ENCODE data around the gene LGALS4.
"Not testable (repeated sequence)": the region's sequence is repeated elsewhere in the genome, so short reads cannot be mapped to it uniquely, and the experiment has no call there.

Gene LGALS4

DNA sequence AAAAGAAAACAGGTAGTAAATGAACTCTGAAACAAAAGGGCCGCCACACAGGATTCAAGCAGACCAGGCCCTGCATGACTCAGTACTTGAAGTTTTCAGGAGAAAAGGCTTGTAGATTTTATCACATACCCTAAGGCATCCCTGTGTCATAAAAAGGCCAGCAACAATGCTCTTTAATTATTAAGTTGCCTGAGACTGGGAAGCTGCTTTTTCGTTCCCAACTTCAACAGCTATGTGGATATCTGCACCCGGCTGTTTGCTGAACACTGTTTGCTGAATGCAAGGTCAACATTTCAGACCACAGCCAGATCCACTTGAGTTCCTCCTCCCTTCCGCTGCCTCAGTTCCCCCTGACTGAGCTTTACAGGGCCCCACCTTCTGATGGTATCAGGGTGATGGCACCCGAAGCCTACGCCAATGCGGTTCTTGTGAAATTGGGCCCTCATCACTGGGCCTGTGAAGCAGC is 24.9 kb upstream of the LGALS4 start:
- Mint-ChIP-seq H3K4me3 (no peak overlapping the region), H3K27me3 (no peaks in the 10 kb centered on the region), H3K4me1 (ENCODE audit: low read depth) (peaks cover 46% of the 10 kb centered on the region), H3K9me3 (no peaks in the 10 kb centered on the region), H3K27ac (peak overlapping the region; percentile 84), H3K36me3 (ENCODE audit: low read depth) (peaks cover 75% of the 10 kb centered on the region)

DNA sequence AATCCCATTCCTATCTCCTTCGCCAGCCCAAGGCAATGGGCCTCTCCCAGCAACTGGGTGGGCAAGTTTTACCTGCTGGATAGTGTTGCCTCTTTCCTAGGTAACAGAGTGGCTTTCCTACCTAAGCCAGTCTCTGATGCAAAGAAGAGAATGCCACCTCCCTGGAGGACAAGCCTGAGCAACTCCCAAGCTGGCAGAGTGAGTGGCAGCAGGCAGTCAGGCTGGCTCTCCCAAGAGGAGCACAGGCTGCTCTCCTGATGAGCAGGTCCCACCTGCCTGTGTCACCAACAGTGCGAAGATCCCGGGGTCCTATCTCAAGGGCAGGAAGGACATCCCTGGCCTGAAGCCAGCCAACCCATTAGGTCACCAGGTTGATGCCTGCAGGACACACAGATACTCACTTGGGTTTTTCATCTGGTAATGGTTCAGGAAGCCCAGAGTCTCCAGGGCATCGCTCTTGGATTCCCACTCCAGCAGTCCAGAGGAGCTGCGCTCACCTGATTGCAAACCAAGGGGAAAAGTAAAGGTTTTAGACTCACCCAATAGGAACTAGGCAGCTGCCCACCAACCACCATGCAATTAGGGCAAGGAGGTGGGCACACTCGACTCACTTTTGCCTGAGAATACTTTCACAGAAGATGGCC is 24.4 kb upstream of the LGALS4 start:
- Mint-ChIP-seq H3K27me3 (no peaks in the 10 kb centered on the region), H3K27ac (peak overlapping the region; percentile 84), H3K4me3 (no peak overlapping the region), H3K4me1 (ENCODE audit: low read depth) (peaks cover 45% of the 10 kb centered on the region), H3K36me3 (ENCODE audit: low read depth) (peaks cover 69% of the 10 kb centered on the region), H3K9me3 (no peaks in the 10 kb centered on the region)

DNA sequence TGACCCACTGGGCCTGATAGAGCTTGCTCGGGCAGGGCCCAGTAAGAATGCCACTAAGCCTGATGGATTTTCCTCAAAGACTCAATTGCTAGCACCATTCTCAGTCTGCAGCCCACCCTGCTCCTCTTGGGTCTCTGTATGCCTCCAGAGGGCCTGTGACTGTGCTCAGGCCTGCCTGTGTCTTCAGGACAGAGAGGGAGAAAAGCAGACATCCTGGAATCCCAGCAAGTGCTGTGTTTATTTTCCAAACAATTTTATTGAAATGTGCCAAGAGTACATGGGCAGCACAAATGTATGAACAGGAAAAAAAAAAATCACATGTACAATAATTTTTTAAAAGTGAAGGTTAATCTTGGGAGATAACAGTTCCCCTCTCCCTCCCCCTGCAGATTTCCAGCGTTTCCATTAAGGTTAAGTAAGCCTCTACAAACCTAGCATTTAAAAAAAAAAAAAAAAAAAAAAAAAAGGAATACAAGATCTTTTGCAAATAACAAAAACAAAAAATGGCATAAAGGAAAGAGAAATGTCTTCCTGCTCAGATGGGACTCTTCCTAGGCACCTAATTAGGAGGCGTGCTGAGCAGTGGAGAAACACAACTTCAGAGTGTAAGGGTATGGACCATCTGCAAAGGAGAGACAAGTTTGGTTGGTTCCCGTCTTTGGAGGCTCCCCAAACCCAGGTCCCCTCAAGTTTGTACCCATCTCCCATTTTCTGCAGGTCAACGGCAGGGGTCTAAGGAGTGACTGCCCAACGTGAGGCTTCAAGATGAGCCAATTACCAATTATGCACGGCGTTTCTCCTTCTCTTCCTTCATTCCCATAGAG is 23.6 kb upstream of the LGALS4 start:
- H3K4me1 Mint-ChIP-seq (ENCODE audit: low read depth): peaks cover 42% of the 10 kb centered on the region
- peaks cover 62% of the 10 kb centered on the region for H3K36me3 Mint-ChIP-seq (ENCODE audit: low read depth)
- H3K4me3 Mint-ChIP-seq: no peak overlapping the region
- H3K27ac Mint-ChIP-seq: peak overlapping the region; percentile 49
- H3K27me3 Mint-ChIP-seq: no peaks in the 10 kb centered on the region
- no peaks in the 10 kb centered on the region for H3K9me3 Mint-ChIP-seq

DNA sequence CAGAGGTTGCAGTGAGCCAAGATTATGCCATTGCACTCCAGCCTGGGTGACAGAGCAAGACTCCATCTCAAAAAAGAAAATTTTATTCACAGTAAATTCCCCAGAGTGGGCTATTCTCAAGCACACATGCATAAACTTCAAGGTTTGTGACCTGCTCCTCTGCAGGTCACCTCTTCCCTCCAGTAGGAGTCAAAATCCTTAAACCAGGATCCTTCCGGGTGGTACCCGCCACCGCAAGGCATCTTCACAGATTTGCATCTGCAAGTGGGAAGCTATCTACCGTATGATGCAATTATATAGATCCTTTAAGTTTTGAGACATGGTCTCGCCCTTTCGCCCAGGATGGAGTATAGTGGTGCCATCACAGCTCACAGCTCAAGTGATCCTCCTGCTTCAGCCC is 21.8 kb upstream of the LGALS4 start:
- Mint-ChIP-seq H3K36me3 (ENCODE audit: low read depth) (peaks cover 57% of the 10 kb centered on the region), H3K9me3 (no peaks in the 10 kb centered on the region), H3K27me3 (no peaks in the 10 kb centered on the region), H3K27ac (no peak overlapping the region), H3K4me1 (ENCODE audit: low read depth) (peaks cover 39% of the 10 kb centered on the region), H3K4me3 (no peak overlapping the region)

DNA sequence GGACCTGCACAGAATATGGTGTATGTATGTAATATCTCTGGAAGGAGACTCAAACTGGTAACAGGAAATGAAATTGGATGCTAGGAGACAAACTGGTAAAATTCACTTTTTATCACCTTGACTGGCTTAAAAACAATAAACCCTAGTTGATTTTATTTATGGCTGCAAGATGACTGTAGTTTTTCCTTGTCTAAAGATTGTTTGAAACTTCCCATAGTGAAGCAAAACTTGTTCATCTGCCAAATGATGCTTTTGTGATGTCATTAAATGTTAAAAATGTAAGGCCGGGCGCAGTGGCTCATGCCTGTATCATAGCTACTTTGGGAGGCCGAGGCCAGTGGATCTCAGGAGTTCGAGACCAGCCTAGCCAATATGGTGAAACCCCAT is 21.4 kb upstream of the LGALS4 start:
- Mint-ChIP-seq H3K27ac (no peak overlapping the region), H3K4me3 (no peak overlapping the region), H3K9me3 (no peaks in the 10 kb centered on the region), H3K4me1 (ENCODE audit: low read depth) (peaks cover 34% of the 10 kb centered on the region), H3K36me3 (ENCODE audit: low read depth) (peaks cover 52% of the 10 kb centered on the region), H3K27me3 (no peaks in the 10 kb centered on the region)

DNA sequence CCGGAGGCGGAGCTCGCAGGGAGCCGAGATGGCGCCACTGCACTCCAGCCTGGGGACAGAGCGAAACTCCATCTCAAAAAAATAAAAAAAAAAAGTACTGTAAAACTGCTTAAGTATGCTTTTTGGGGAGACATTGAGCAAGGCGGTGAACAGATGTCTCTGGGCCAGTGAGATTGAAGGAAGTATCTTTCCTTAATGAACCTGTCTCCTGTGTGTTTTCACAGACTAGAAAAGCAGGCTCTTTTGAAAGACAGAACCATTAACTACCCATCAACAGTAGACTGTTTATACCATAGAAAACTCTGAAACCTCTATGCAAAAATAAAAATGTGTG is 20.3 kb upstream of the LGALS4 start:
- H3K4me3 Mint-ChIP-seq: no peak overlapping the region
- H3K27me3 Mint-ChIP-seq: no peaks in the 10 kb centered on the region
- H3K27ac Mint-ChIP-seq: no peak overlapping the region
- H3K36me3 Mint-ChIP-seq (ENCODE audit: low read depth): peaks cover 46% of the 10 kb centered on the region
- H3K9me3 Mint-ChIP-seq: no peaks in the 10 kb centered on the region
- peaks cover 30% of the 10 kb centered on the region for H3K4me1 Mint-ChIP-seq (ENCODE audit: low read depth)

DNA sequence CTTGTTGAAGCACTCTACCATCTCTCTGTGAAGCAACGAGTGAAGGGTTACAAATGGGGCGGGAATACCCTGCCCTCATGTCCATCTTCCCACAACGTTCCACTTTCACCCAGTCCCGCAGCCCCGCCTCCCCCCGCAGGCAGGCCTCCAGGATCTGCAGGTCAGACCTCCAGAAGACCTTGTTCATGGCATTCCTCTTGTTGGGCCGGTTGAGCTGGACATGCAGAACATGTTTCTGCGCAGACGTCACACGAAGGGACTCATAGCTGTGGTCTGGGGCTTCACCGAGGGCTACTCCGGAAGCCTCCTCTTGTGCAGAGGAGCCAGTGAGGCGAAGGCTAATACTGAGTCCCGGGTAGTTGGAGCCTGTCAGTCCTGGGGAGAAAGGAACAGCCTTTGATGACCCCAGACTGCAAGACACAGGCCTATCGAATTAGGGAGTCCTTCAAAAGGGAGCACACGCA is 18.4 kb upstream of the LGALS4 start:
- H3K27ac Mint-ChIP-seq: peak overlapping the region; percentile 91
- H3K4me3 Mint-ChIP-seq: peak overlapping the region; percentile 89
- no peaks in the 10 kb centered on the region for H3K9me3 Mint-ChIP-seq
- peaks cover 37% of the 10 kb centered on the region for H3K36me3 Mint-ChIP-seq (ENCODE audit: low read depth)
- H3K4me1 Mint-ChIP-seq (ENCODE audit: low read depth): peaks cover 27% of the 10 kb centered on the region
- no peaks in the 10 kb centered on the region for H3K27me3 Mint-ChIP-seq

DNA sequence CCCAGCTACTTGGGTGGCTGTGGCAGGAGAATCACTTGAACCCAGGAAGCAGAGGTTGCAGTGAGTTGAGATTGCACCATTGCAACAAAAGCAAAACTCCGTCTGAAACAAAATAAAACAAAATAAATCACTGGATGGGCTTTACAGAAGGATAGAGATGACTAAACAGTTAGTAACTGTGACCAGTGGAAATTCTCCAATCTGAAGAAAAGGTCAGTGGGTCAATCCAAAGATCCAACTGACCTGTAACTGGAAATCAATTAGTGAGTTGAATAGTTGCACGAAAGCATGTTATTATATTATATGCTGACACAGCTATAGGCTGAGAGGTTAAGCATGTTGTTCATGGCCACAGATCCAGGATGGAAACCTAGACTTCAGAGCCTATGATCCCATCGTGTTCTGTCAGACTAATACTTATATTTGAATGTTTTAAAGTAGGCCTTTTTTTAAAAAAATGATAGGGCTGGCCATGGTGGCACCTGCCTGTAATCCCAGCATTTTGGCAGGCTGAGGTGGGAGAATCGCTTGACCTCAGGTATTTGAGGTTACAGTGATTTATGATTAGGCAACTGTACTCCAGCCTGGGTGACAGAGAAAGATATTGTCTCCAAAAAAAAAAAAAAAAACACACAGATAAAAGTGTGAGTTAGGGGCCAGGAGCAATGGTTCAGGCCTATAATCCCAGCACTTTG is 17.4 kb upstream of the LGALS4 start:
- peaks cover 27% of the 10 kb centered on the region for H3K4me1 Mint-ChIP-seq (ENCODE audit: low read depth)
- peak overlapping the region; percentile 89 for H3K4me3 Mint-ChIP-seq
- no peaks in the 10 kb centered on the region for H3K27me3 Mint-ChIP-seq
- no peak overlapping the region for H3K27ac Mint-ChIP-seq
- H3K9me3 Mint-ChIP-seq: no peaks in the 10 kb centered on the region
- peaks cover 28% of the 10 kb centered on the region for H3K36me3 Mint-ChIP-seq (ENCODE audit: low read depth)

DNA sequence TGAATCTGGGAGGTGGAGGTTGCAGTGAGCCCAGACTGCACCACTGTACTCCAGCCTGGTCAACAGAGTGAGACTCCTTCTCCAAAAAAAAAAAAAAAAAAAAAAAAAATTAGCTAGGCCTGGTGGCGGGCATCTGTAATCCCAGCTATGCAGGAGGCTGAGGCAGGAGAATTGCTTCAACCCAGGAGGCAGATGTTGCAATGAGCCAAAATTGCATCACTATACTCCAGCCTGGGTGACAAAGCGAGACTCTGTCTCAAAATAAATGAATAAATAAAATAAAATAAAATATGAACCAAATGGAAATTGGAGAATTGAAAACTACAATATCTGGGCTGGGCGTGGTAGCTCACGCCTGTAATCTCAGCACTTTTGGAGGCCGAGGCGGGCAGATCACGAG is 16.5 kb upstream of the LGALS4 start:
- Mint-ChIP-seq H3K4me1 (ENCODE audit: low read depth) (peaks cover 27% of the 10 kb centered on the region), H3K36me3 (ENCODE audit: low read depth) (peaks cover 28% of the 10 kb centered on the region)
- H3K4me3 Mint-ChIP-seq, H3K9me3 Mint-ChIP-seq, H3K27me3 Mint-ChIP-seq, H3K27ac Mint-ChIP-seq: not testable (repeated sequence)

DNA sequence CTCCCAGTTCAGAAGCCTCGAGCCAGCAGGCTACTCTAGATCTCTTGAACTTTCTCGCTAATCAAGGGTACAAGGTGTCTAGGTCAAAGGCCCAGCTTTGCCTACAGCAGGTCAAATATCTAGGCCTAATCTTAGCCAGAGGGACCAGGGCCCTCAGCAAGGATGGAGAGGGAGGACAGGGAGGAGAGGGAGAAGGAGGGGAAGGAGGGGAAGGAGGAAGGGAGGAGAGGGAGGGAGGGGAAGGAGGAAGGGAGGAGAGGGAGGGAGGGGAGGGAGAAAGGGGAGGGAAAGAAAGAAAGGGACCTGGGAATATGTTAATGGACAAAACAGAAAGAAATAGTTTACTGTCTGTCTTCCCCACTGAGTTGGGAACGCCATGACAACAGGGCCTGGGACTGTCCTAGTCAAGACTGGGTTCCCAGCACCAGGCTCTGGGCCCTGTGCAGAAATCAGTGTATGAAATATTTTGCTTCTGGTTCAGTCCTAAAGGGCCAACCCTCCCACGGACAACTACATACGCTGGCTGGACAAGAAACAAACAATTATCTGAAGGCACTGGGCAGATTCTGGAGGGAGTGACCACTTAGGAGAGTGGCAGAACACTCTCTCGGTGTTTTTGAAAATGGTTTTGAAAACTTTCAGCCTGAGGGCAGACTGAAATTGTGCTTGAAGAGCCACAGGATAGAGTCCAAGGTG is 14.3 kb upstream of the LGALS4 start:
- Mint-ChIP-seq H3K9me3 (no peaks in the 10 kb centered on the region), H3K36me3 (ENCODE audit: low read depth) (peaks cover 36% of the 10 kb centered on the region), H3K4me3 (no peak overlapping the region), H3K27ac (no peak overlapping the region), H3K27me3 (no peaks in the 10 kb centered on the region), H3K4me1 (ENCODE audit: low read depth) (peaks cover 21% of the 10 kb centered on the region)

DNA sequence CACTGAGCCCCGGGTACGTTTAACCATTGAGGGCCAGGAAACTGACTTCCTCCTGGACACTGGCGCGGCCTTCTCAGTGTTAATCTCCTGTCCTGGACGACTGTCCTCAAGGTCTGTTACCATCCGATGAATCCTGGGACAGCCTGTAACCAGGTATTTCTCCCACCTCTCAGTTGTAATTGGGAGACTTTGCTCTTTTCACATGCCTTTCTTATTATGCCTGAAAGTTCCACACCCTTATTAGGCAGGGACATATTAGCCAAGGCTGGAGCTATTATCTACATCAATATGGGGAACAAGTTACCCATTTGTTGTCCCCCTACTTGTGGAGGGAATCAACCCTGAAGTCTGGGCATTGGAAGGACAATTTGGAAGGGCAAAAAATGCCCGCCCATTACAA is 13.2 kb upstream of the LGALS4 start:
- H3K27me3 Mint-ChIP-seq, H3K9me3 Mint-ChIP-seq, H3K4me3 Mint-ChIP-seq, H3K27ac Mint-ChIP-seq: not testable (repeated sequence)
- Mint-ChIP-seq H3K4me1 (ENCODE audit: low read depth) (peaks cover 15% of the 10 kb centered on the region), H3K36me3 (ENCODE audit: low read depth) (peaks cover 39% of the 10 kb centered on the region)

DNA sequence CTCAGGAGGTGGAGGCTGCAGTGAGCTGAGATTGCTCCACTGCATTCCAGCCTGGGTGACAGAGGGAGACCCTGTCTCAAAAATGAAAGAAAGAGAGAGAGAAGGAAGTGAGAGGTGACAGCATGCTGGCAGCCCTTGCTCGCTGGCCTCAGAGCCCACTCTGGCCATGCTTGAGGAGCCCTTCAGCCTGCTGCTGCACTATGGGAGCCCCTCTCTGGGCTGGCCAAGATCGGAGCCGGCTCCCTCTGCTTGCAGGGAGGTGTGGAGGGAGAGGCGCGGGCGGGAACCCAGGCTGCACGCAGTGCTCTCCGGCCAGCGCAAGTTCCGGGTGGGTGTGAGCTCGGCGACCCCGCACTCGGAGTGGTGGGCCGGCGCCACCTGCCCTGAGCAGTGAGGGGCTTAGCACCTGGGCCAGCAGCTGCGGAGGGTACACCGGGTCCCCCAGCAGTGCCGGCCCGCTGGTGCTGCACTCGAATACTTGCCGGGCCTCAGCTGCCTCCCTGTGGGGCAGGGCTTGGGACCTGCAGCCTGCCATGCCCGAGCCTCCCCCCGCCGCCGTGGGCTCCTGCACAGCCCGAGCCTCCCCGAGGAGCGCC is 8.6 kb upstream of the LGALS4 start:
- H3K9me3 Mint-ChIP-seq; H3K27me3 Mint-ChIP-seq; H3K4me1 Mint-ChIP-seq (ENCODE audit: low read depth); H3K27ac Mint-ChIP-seq; H3K4me3 Mint-ChIP-seq: not testable (repeated sequence)
- H3K36me3 Mint-ChIP-seq (ENCODE audit: low read depth): peaks cover 29% of the 10 kb centered on the region

DNA sequence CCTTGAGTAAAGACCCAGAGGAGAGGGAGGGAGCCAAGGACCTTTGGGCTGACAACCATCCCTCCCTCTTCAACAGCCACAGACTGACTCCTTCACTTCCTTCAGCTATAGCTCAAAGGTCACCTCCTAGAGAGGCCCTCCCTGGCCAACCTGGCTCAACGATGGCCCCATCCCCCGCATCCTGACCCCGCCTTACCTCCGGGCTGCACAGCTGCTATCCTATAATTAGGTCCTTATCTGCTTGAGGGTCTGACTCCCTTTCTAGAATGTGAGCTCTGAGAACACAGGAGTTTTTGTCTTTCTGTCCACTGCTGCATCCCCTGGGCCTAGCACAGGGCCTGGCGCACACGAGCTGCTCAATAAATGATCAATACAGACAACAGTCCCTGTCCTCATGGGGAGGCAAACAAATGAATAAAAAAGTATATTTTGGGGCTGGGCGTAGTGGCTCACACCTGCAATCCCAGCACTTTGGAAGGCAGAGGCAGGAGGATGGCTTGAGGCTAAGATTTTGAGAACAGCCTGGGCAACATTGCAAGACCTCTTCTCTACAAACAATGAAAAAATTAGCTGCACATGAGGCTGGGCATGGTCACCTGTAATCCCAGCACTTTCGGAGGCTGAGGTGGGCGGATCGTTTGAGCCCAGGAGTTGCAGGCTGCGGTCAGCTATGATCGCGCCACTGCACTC is 6.6 kb upstream of the LGALS4 start:
- Mint-ChIP-seq H3K27me3 (no peaks in the 10 kb centered on the region), H3K36me3 (ENCODE audit: low read depth) (peaks cover 38% of the 10 kb centered on the region), H3K9me3 (no peaks in the 10 kb centered on the region), H3K27ac (no peak overlapping the region), H3K4me3 (no peak overlapping the region), H3K4me1 (ENCODE audit: low read depth) (peaks cover 3% of the 10 kb centered on the region)

DNA sequence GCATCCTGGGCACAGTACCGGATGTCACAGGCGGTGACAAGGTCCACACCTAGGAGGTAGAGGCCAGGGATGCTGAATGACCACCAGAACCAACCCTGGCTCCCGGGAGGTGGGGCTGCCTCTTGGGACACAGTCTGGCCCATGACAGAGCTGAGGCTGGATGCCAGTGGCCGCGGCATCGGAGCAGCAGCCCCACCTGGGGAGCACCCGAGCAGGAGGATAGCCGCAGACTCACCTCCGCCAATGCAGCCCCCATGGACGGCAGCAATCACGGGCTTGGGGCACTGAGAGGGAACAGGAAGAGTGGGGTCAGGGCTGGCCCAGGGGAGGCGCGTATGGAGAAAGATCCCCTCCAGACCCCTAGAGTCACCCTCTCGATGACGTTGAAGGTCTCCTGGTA is 4.3 kb upstream of the LGALS4 start:
- Mint-ChIP-seq H3K4me3 (no peak overlapping the region), H3K36me3 (ENCODE audit: low read depth) (peaks cover 26% of the 10 kb centered on the region), H3K27ac (no peak overlapping the region), H3K27me3 (no peaks in the 10 kb centered on the region), H3K4me1 (ENCODE audit: low read depth) (peaks cover 3% of the 10 kb centered on the region), H3K9me3 (no peaks in the 10 kb centered on the region)

All from stimulated activated naive CD8-positive, alpha-beta T cell treated with anti-CD3 and anti-CD28 coated beads, Interleukin-15, Interleukin-2, amounts not matched to agents 100 ng/mL and 50 ng/mL, for 24 hours (primary cell).